NCI-H2196 treated with DMSO at 0.1 percent for 48 hours (cell line): Measurements from ENCODE around the gene PPP1R15A.
"Not testable (repeated sequence)": the region's sequence is repeated elsewhere in the genome, so short reads cannot be mapped to it uniquely, and the experiment has no call there.

Source experiments
- DNase-seq: peaks from one replicate; lab custom pipeline; 2025; ENCODE audit not compliant: unreplicated experiment; lab: John Stamatoyannopoulos, UW

PPP1R15A gene

DNA sequence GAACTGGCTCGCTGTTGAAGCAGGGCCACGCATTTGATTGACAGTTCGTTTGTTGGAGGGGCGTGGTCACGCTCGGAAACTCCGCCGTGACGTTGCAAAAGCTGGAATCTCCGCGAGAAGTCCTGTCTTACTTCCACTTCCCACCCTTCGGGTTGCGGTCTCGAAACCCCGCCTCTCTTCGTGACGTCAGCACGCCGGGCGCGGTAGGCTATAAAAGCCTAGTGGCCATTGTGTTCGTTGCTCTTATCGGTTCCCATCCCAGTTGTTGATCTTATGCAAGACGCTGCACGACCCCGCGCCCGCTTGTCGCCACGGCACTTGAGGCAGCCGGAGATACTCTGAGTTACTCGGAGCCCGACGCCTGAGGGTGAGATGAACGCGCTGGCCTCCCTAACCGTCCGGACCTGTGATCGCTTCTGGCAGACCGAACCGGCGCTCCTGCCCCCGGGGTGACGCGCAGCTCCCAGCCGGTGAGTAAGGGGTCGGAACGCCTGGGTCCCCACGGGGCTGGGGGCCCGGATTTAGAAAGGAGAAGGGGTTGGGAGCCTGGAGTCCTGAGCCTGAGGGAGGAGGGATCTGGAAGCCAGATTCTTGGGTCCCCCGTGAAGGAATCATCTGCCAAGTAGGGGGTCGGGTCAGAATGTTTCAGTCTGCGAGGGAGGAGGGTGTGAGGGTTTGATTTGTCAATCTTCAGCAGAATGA is at the start of gene PPP1R15A:
Gene PPP1R15A, plus strand, starts transcription at position 240 of the 702 bp plus-strand sequence. CDS start 813 bp downstream, outside the sequence.
- DNase-seq = peak; percentile 93

DNA sequence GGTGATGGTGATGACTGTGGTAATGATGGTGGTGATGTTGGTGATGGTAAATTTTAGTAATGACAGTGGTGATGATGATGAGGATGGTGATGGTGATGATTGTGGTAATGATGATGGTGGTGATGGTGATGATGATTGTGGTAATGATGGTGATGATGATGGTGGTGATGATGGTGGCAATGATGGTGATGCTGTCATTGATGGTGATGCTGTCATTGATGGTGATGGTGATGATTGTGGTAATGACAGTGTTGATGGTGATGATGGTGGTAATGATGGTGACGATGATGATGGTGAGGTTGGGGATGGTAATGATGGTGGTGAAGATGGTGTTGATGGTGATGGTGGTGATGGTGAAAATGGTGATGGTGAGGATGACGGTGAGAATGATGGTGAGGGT is 49.7 kb upstream of the PPP1R15A start:
- no peak for DNase-seq

DNA sequence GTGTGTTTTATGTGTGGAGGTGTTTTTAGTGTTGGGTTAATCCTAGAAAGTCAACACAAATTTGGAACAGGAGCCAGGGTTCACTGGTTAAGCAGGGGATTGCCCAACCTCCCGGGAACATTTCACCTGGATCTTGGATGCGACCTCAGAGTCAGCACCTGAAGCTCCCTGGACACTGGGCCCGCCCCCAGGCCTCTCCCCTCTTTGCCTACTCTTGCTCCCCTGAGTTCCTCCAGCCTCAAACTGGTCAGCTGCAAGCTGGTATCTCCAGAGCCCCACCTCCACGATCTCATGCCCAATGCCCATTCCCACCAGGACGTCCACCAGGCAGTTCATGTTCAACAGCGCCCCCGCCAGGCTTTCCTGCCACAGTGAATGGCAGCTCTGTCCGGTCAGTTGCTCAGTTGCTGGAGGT is 45.6 kb upstream of the PPP1R15A start:
- DNase-seq = no peak

DNA sequence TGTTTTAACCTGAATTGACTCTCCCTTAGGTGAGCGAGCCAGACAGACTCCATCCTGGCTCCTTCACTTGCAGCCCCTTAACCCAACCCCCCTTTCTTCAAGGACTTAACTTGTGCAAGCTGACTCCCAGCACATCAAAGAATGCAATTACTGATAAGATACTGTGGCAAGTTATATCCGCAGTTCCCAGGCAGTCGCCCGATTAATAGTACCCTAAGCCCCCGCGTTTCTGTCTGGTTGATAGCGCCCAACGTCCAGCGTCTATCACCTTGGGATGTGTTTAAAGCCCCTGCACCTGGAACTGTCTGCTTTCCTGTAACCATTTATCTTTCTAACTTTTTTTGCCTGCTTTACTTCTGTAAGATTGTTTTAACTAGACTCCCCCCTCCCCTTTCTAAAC is 42.1 kb upstream of the PPP1R15A start:
- DNase-seq = no peak

DNA sequence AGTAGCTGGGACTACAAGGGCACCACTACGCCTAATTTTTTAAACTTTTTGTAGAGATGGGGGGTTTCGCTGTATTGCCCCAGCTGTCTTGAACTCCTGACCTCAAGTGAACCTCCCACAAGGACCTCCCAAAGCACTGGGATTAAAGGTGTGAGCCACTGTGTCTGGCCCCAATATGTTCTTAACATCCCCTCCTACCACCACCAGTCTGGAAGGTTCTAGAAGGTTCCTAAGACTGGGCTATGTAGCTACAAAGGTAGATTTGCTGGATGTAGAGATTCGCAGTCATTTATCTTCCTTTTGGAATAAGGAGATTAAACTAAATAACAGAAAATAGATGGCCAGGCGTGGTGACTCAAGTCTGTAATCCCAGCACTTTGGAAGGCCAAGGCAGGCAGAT is 41.3 kb upstream of the PPP1R15A start:
- DNase-seq = no peak

DNA sequence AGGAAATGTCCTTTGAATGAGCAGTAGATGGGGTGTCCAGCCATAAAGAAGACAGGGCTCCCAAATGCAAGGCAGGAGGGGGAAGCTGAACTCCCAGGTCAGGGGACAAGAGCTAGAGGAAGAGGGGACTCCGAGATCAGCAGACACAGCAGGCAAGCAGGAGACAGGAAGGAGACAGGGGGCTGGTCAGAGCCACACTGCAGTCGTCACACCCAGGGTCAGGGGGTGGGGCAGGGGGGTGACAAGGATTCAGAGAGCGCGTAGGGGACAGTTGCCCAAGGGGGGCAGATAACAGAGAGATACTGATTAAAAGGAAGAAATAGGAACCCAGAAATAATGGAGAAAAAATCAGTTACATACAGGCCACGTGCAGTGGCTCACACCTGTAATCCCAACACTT is 39.2 kb upstream of the PPP1R15A start:
- DNase-seq = no peak

DNA sequence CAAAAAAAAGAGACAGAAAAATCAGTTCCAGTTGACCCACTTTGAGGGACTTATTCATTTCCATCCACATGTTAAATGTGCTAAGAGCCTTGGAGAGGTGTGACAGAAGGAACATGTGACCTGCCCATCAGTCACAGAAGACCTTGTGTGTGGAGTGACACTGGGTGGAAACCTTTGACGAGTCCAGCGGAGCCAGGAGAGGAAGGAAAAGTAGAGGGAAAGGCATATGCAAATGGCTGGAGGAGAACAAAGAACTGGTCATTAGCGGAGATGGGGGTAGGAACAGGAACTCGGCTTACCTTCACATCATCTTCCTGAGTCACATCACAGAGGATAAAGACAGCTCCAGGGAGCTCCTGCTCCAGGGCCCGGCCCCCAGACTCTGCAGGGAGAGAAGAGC is 38.2 kb upstream of the PPP1R15A start:
- DNase-seq = no peak

DNA sequence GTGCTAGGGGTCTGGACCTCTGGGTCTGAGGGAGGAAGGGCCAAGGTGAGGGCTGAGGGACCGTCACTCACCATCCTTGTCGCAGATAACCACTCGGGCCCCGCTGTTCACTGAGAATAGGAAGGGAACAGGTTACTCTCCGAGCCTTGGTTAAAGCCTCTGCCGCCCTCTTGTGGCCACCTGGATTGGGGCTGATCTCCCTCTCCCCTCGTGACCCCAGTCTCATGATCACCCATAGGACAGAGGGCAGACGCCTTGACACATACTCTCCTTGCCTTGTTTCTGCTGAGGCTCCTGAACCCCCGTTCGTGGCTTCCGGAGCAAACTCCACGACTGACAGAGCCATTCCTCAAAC is 36.5 kb upstream of the PPP1R15A start:
- peak; percentile 86 for DNase-seq

DNA sequence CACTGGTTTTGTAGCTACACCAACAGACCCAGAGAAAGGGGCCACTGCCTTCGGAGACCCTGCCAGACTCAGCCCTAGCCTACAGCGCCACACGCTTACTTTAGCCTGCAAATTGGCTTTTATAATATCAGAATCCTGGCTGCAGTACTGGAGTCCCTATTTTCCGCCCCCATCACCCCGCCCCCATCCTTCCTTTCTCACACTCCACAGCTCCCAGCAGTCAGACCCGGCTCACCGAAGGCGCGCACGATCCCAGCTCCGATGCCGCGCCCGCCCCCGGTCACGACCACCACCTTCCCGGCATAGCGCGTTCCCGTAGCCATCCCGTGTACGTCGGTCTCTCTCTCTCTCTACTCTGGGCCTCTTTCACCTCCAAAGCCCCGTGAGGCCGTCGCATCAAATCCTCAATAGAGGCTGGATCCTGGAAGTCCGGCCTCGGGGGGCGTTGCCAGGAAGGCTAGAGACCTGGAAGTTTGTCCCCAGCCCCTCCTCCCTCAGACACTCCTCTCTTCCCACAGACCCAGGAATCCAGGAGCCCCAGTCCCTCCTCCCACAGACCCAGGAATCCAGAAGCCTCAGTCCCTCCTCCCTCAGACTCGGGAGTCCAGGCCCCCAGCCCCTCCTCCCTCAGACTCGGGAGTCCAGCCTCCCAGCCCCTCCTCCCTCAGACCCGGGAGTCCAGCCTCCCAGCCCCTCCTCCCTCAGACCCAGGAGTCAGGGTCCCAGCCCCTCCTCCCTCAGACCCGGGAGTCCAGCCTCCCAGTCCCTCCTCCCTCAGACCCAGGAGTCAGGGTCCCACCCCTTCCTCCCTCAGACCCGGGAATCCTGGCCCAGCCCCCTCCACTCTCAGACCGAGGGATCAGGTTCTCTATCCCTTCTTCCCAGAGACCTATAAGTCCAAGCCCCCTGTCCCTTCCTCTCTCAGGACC is 35.9 kb upstream of the PPP1R15A start, which contains the start of gene HSD17B14:
Gene HSD17B14, minus strand, starts transcription at position 403 of the 929 bp plus-strand sequence. Its CDS starts 80 bp downstream, at position 323.
- DNase-seq = no peak

DNA sequence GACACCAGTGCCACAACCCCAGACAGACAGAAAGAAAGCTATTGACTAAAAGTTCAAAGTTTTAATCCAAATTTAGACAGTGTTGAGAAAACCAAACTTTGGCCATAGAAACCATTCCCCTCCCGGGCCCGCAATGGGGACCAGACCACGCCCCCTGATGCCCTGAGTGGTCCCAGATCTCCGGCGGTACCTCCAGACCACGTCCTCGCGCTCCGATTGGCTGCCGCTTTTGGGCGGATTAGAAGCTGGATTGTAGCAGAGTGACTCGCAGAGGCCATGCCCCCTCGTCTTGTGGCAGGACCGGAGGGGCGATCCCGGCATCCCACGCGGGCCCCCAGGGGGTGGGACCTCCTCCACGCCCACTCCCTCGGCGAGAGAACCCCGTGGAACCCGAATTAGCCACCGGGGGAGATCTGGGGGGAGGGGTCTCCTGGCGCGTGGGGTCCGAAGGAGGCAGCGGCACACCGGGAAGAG is 35.1 kb upstream of the PPP1R15A start:
- DNase-seq = peak; percentile 25

DNA sequence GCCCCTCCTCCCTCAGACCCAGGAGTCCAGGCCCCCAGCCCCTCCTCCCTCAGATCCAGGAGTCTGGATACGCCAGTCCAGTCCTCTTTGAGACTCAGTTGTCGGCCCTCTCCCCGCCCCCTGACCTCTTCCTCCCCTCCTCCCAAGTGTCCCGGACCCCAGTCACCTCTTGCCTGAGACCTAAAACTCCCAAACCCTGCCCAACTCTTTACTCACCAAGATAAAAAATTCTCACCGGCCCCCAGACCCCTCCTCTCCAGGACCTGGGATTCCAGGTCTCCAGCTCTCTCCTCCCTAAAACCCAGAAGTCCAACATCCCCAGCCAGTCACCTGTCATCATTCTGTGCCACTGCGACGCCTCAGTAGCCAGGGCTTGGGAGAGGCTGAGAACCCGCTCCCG is 34.5 kb upstream of the PPP1R15A start:
- no peak for DNase-seq

DNA sequence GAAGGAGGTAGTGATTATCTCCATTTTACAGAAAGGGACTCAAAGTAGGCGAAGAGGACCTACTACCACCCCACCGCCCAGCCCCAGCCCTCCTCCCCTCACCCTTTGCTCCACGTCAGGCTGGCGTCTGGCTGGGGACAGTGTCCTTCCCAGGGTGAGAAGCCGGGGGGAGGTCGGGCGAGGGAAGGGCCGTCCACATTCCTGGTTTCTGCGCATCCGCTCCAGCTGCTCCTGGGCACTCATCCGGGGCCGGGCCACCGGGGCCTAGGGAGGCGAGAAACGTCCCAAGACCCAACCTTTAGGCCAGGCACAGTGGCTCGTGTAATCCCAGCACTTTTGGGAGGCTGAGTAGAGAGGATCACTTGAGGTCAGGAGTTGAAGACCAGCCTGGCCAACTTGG is 31.2 kb upstream of the PPP1R15A start:
- DNase-seq = no peak

DNA sequence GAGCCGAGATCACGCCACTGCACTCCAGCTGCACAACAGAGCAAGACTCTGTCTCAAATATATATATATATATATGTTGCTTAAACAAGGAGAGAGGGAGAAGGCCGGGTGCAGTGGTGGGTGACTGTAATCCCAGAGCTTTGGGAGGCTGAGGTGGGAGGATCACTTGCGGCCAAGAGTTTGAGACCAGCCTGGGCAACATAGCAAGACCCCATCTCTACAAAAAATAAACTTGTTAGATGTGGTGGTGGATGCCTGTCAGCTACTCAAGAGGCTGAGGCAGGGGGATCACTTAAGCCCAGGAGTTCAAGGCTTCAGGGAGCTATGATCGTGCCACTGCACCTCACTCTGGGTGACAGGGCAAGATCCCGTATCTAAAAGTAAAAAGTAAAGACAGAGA is 30.6 kb upstream of the PPP1R15A start:
- DNase-seq = no peak

DNA sequence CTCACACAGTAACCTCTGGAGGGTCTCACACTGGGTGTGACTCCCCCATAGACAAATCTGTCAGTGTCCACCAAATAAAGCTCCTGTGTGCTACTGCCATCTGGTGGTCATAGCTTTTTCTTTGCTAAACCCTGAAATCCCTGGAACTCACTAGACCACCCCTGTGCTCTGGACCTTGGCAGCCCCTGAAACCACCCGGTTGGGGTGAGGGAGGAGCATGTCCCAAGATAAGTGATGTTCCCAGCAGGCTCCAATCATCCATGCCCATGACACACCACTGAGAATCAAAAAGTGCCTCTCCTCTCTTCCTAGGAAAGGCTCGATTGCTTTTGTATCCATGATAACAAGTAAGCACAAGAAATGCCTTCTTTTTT is 29.4 kb upstream of the PPP1R15A start:
- no peak for DNase-seq

DNA sequence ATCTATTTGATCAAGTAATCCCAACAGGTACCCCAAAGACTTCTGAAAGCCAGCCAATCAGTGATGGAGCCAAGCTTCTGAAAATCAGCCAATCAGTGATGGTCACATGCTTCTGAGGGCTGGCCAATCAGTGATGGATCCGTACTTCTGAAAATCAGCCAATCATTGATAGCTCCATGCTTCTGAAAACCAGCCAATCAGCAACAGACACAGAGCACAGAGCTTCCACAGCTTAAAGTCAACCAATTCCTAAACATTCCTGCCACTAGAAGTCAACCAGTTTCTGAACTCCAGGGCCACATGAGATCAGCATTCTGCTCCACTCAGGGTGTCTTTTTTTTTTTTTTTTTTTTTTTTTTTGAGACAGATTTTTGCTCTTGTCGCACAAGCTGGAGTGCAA is 27.7 kb upstream of the PPP1R15A start:
- peak; percentile 45 for DNase-seq

DNA sequence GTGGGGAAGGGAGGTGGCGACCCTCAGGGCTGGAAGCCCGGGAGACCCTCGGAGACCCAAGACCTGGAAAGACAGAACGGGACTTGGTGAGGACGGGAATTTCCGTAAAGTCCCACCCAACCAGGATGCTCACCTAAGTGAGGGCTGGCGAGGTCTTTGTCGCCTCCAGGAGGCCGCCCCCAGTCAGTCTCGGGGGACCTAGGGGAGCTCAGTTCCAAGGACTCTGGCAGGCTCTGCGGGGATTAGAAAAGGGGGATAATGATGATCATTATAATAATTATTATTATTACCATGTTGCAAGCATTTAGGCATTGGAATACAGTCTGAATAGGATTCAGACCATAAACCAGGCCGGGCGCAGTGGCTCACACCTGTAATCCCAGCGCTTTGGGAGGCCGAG is 26.8 kb upstream of the PPP1R15A start:
- no peak for DNase-seq

DNA sequence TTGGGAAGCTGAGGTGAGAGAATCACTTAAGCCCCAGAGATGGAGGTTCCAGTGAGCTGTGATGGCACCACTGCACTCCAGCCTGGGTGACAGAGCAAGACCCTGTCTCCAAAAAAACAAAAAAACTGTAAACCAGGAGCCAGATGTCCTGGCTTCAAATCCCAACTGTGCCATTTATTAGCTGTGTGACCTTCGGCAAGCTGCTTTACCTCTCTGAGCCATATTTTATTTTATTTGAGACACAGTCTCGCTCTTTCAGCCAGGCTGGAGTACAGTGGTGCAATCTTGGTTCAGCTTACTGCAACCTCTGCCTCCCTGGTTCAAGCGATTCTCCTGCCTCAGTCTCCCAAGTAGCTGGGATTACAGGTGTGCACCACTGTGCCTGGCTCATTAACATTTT is 25.6 kb upstream of the PPP1R15A start:
- not testable (repeated sequence) for DNase-seq

DNA sequence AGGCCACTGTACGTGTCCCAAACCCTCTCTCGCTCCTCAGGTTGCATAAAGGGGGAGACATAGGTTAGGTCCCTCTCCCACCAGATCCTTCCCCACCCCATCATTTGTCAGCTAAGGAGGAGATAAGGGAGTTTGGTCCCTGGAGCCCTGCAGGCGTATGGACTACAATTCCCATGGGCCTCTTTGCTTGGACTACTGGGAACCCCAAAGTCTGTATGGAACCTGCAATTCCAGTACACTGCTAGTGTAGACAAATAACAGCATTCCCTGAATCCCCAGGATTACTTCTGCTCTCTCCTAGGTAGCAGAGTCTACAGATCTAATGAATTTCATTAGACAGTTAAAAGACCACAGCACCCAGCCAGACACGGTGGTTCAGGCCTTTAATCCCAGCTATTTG is 19.9 kb upstream of the PPP1R15A start:
- no peak for DNase-seq

DNA sequence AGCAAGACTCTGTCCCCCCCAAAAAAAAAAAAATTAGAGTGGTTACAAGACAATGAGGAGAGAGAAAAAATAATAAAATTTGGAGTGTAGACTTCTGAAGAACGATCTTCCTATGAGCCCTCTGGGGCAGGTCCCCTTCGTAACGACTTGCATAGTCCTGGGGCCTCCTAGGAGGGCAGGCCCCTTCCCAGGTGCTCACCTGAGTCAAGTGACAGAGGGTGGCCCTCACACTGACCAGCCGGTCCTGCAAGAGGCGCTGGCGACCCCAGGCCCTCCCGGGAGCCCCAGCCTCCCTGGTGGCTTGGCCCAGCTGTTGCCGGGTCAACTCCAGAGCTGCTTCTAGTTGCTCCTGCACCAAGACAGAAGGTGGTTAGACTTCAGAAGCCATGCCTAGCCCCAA is 18.7 kb upstream of the PPP1R15A start:
- no peak for DNase-seq

DNA sequence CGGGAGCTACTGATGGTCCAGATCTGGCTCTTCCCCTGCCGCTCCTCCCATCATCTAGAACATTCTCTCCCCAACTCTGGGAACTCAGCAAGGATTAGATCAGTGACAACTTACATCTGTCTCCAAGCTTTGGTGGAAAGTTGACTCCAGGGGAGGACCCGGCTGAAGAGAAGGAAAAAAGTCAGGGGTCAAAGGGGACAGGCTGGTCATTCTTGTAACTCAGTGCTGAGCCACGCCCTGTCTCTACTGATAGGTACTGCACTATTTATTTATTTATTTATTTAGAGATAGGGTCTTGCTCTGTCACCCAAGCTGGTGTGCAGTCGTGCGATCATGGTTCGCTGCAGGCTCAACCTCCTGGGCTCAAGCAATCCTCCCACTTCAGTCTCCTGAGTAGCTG is 18.1 kb upstream of the PPP1R15A start:
- DNase-seq = no peak

DNA sequence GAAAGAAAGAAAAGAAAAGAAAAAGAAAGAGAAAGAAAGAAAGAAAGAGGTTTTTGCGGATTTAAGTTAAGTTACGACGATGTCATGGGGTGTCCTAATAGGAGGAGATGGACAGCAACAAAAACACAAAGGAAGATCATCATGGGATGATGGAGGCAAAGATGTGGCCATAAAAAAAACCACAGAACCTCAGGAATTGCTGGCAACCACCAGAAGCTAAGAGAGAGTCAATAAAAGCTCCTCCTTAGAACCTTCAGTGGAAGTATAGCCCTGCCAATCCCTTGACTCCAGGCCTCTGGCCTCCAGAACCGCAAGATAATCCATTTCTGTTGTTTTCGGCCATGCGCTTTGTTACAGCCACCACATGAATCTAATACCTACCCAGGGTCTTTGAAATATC is 15.3 kb upstream of the PPP1R15A start:
- DNase-seq = no peak
